ENCODE data around the gene ARSG. TPM values are rescaled to one million over a fixed set of nuclear protein-coding genes. Genes with fewer than 3 reads are reported as not detected.
"Not testable (repeated sequence)": the region's sequence is repeated elsewhere in the genome, so short reads cannot be mapped to it uniquely, and the experiment has no call there.

ARSG gene
- total RNA-seq, 1 donor, result 7.6 TPM

- TF ChIP-seq CTCF (IDR thresholded peaks at IDR 0.05; ENCODE audit: extremely low read depth, low read depth, low read length), result no peak
- Histone ChIP-seq H3K27ac (ENCODE audit: low read depth, low read length) (no peak overlapping the region), H3K27me3 (ENCODE audit: insufficient read depth, low read length) (no peaks in the 10 kb centered on the region), H4K20me1 (ENCODE audit: insufficient read depth, low read length) (no peaks in the 10 kb centered on the region), H2AFZ (ENCODE audit: low read length) (no peak overlapping the region), H3K9me3 (ENCODE audit: low read depth, low read length) (no peaks in the 10 kb centered on the region), H3K4me1 (ENCODE audit: insufficient read depth, low read length) (no peaks in the 10 kb centered on the region), H3K4me3 (ENCODE audit: insufficient read depth, low read length) (no peak overlapping the region), H3K79me2 (ENCODE audit: insufficient read depth, low read length) (no peaks in the 10 kb centered on the region), H3K4me2 (ENCODE audit: insufficient read depth, low read length) (no peak overlapping the region), H3K36me3 (ENCODE audit: insufficient read depth, low read length) (no peaks in the 10 kb centered on the region)
- DNase-seq (ENCODE audit: insufficient read length, low spot score, missing footprints), result no peak
These were observed 37.4 kb downstream of the ARSG start for GRCh38 chr17:68328676-68329075.

GRCh38 chr17:68329331-68329730, 38.0 kb downstream of the ARSG start:
- Histone ChIP-seq H3K79me2 (ENCODE audit: insufficient read depth, low read length) (no peaks in the 10 kb centered on the region), H2AFZ (ENCODE audit: low read length) (no peak overlapping the region), H3K27ac (ENCODE audit: low read depth, low read length) (no peak overlapping the region), H3K36me3 (ENCODE audit: insufficient read depth, low read length) (no peaks in the 10 kb centered on the region), H4K20me1 (ENCODE audit: insufficient read depth, low read length) (no peaks in the 10 kb centered on the region), H3K4me3 (ENCODE audit: insufficient read depth, low read length) (no peak overlapping the region), H3K9me3 (ENCODE audit: low read depth, low read length) (no peaks in the 10 kb centered on the region), H3K4me1 (ENCODE audit: insufficient read depth, low read length) (no peaks in the 10 kb centered on the region), H3K4me2 (ENCODE audit: insufficient read depth, low read length) (no peak overlapping the region), H3K27me3 (ENCODE audit: insufficient read depth, low read length) (no peaks in the 10 kb centered on the region)
- no peak for TF ChIP-seq CTCF (IDR thresholded peaks at IDR 0.05; ENCODE audit: extremely low read depth, low read depth, low read length)
- no peak for DNase-seq (ENCODE audit: insufficient read length, low spot score, missing footprints)

GRCh38 chr17:68331932-68332331, 40.6 kb downstream of the ARSG start:
- H3K4me2 ChIP-seq (ENCODE audit: insufficient read depth, low read length); H3K27ac ChIP-seq (ENCODE audit: low read depth, low read length); H2AFZ ChIP-seq (ENCODE audit: low read length); H3K4me1 ChIP-seq (ENCODE audit: insufficient read depth, low read length); H3K9me3 ChIP-seq (ENCODE audit: low read depth, low read length); H4K20me1 ChIP-seq (ENCODE audit: insufficient read depth, low read length); H3K79me2 ChIP-seq (ENCODE audit: insufficient read depth, low read length); H3K4me3 ChIP-seq (ENCODE audit: insufficient read depth, low read length); H3K36me3 ChIP-seq (ENCODE audit: insufficient read depth, low read length); DNase-seq (ENCODE audit: insufficient read length, low spot score, missing footprints); H3K27me3 ChIP-seq (ENCODE audit: insufficient read depth, low read length): not testable (repeated sequence)

GRCh38 chr17:68334393-68334792, 43.1 kb downstream of the ARSG start:
- no peaks in the 10 kb centered on the region for H3K4me1 ChIP-seq (ENCODE audit: insufficient read depth, low read length)
- DNase-seq (ENCODE audit: insufficient read length, low spot score, missing footprints), result peak; percentile 76

More at GRCh38 chr17:68334393-68334792, 43.1 kb downstream of the ARSG start:
- H3K79me2 ChIP-seq (ENCODE audit: insufficient read depth, low read length), result no peaks in the 10 kb centered on the region
- no peaks in the 10 kb centered on the region for H3K36me3 ChIP-seq (ENCODE audit: insufficient read depth, low read length)
- no peak overlapping the region for H3K27ac ChIP-seq (ENCODE audit: low read depth, low read length)
- no peaks in the 10 kb centered on the region for H3K9me3 ChIP-seq (ENCODE audit: low read depth, low read length)
- no peaks in the 10 kb centered on the region for H4K20me1 ChIP-seq (ENCODE audit: insufficient read depth, low read length)
- no peak for TF ChIP-seq CTCF (IDR thresholded peaks at IDR 0.05; ENCODE audit: extremely low read depth, low read depth, low read length)
- no peak overlapping the region for H2AFZ ChIP-seq (ENCODE audit: low read length)
- H3K27me3 ChIP-seq (ENCODE audit: insufficient read depth, low read length), result no peaks in the 10 kb centered on the region
- no peak overlapping the region for H3K4me2 ChIP-seq (ENCODE audit: insufficient read depth, low read length)
- H3K4me3 ChIP-seq (ENCODE audit: insufficient read depth, low read length), result no peak overlapping the region
